HepG2 (cell line): ENCODE results near the gene KCNMA1. TPM values are rescaled to one million over a fixed set of nuclear protein-coding genes. Genes with fewer than 3 reads are reported as not detected.

Experiments
- ATAC-seq: fragments of 200-7000 bp; cut with Tn5 transposase; 3 replicates; pipeline ENCODE4 v1.9.1; 2020; ENCODE audit warnings: mild to moderate bottlenecking, moderate library complexity
- BruUV-seq: library from RNA; stranded (reverse); fragments of 400-500 nt; replicated peaks from 2 replicates; lab custom pipeline; 2021; lab: Mats Ljungman, UMichigan
- CTCF ChIA-PET: fragments of 300-600 bp; formaldehyde crosslinking; extraction: SDS; loops from one replicate; lab custom pipeline; 2021; ENCODE audit warnings: low total read pairs, inconsistent platforms, low intra/inter-chr PET ratio; lab: Yijun Ruan, JAX
- POLR2A ChIA-PET: fragments of 350-600 bp; sonication (Branson Sonifier 250); formaldehyde crosslinking; loops from one replicate; lab custom pipeline; 2020; ENCODE audit warnings: antibody characterized with exemption, inconsistent platforms; lab: Yijun Ruan, JAX
- DNase-seq: peaks from one replicate; pipeline ENCODE4 v3.0.0-alpha.2; 2015; ENCODE audit warnings: low spot score
- FAIRE-seq: peaks from 3 replicates; lab custom pipeline; 2011; peaks lifted over from hg19 to GRCh38; lab: Jason Lieb, UNC
- H2AFZ ChIP-seq: one replicate; pipeline ENCODE4 v1.6.1; 2011; ENCODE audit warnings: low read length, inconsistent platforms
- H3K27ac ChIP-seq: fragments of 300-600 bp; 3 replicates; pipeline ENCODE4 v1.8.0; 2011; ENCODE audit warnings: mixed run types, mild to moderate bottlenecking, mixed read lengths, low read length, inconsistent platforms; ENCODE audit not compliant: insufficient read depth; ENCODE audit errors: extremely low read length
- H3K27me3 ChIP-seq, 2 experiments: fragments of 200-600 bp in 1 of 2; 2 replicates in 1 of 2; 3 replicates in 1 of 2; pipeline versions ENCODE4 v1.6.0 to v1.8.0; 2011; ENCODE audit warnings: low read length in 2 of 2, mild to moderate bottlenecking in 2 of 2, moderate library complexity in 2 of 2, inconsistent platforms in 1 of 2; ENCODE audit not compliant: insufficient read depth in 2 of 2, control insufficient read depth in 1 of 2
- H3K36me3 ChIP-seq, 2 experiments: fragments of 200-600 bp in 1 of 2; replicated peaks in 1 of 2; 2 replicates in 1 of 2; 3 replicates in 1 of 2; pipeline versions ENCODE4 v1.5.1 to v1.8.0; 2011; ENCODE audit warnings: low read length in 2 of 2, inconsistent platforms in 1 of 2; ENCODE audit not compliant: insufficient read depth in 2 of 2, control insufficient read depth in 1 of 2
- H3K4me1 ChIP-seq: 2 replicates; pipeline ENCODE4 v1.5.1; 2012; ENCODE audit warnings: low read length, inconsistent platforms; ENCODE audit not compliant: insufficient read depth
- H3K4me2 ChIP-seq: 2 replicates; pipeline ENCODE4 v1.6.0; 2011; ENCODE audit warnings: low read depth, low read length, inconsistent platforms
- H3K4me3 ChIP-seq, 3 experiments: fragments of 200-600 bp in 1 of 3; sonication (generic), shearing (Covaris generic) in 1 of 3; replicated peaks in 1 of 3; 2 replicates each; pipeline ENCODE4 v1.5.1; 2011 to 2016; ENCODE audit warnings: low read length in 3 of 3, inconsistent platforms in 2 of 3, low read depth in 2 of 3, mild to moderate bottlenecking in 2 of 3, control low read depth in 1 of 3, mixed read lengths in 1 of 3; ENCODE audit not compliant: insufficient read depth in 1 of 3
- H3K79me2 ChIP-seq: one replicate; pipeline ENCODE4 v1.6.1; 2011; ENCODE audit warnings: low read length, inconsistent platforms; ENCODE audit not compliant: insufficient read depth
- H3K9ac ChIP-seq: 2 replicates; pipeline ENCODE4 v1.6.0; 2011; ENCODE audit warnings: mild to moderate bottlenecking, low read depth, low read length, inconsistent platforms; ENCODE audit not compliant: insufficient read depth
- H3K9me3 ChIP-seq: 2 replicates; pipeline ENCODE4 v1.5.1; 2012; ENCODE audit warnings: mild to moderate bottlenecking, low read length
- H4K20me1 ChIP-seq: 2 replicates; pipeline ENCODE4 v1.6.0; 2011; ENCODE audit warnings: inconsistent platforms, mild to moderate bottlenecking, low read length, moderate library complexity; ENCODE audit not compliant: insufficient read depth
- CCDC6 ChIP-seq: sonication (generic); formaldehyde crosslinking; IDR thresholded peaks from 2 replicates; pipeline ENCODE4 v1.8.1; 2022; ENCODE audit warnings: mild to moderate bottlenecking, missing genetic modification reagents, moderate library complexity
- HBP1 ChIP-seq: IDR thresholded peaks from 2 replicates; pipeline ENCODE4 v1.6.1; 2016; ENCODE audit warnings: low read depth, control low read depth
- HNRNPLL ChIP-seq: fragments of 200-400 bp; formaldehyde crosslinking; IDR thresholded peaks from 2 replicates; pipeline ENCODE4 v1.6.1; 2017; ENCODE audit warnings: mild to moderate bottlenecking, low read depth, low read length; ENCODE audit not compliant: poor library complexity, severe bottlenecking
- KLF13 ChIP-seq: sonication (generic); formaldehyde crosslinking; IDR thresholded peaks from 2 replicates; pipeline ENCODE4 v1.4.0; 2020; ENCODE audit warnings: mild to moderate bottlenecking, missing genetic modification reagents
- SP1 ChIP-seq, 2 experiments: fragments of 450-650 bp in 1 of 2; sonication (generic) in 1 of 2; formaldehyde crosslinking in 1 of 2; IDR thresholded peaks; 2 replicates each; pipeline versions ENCODE4 v1.4.0 to v1.6.1; 2016 to 2020; ENCODE audit warnings: missing genetic modification reagents in 1 of 2
- TBX2 ChIP-seq: sonication (generic); formaldehyde crosslinking; IDR thresholded peaks from 2 replicates; pipeline ENCODE4 v1.5.0; 2020; ENCODE audit warnings: missing genetic modification reagents, mild to moderate bottlenecking, borderline replicate concordance
- TEAD2 ChIP-seq: sonication (generic); formaldehyde crosslinking; IDR thresholded peaks from 2 replicates; pipeline ENCODE4 v1.9.0; 2021; ENCODE audit warnings: missing genetic modification reagents
- ZNF317 ChIP-seq: sonication (generic); formaldehyde crosslinking; IDR thresholded peaks from 2 replicates; pipeline ENCODE4 v1.5.0; 2020; ENCODE audit warnings: mild to moderate bottlenecking, missing genetic modification reagents
- ZNF563 ChIP-seq: sonication (generic); formaldehyde crosslinking; IDR thresholded peaks from 2 replicates; pipeline ENCODE4 v1.8.0; 2022; ENCODE audit warnings: mild to moderate bottlenecking, moderate library complexity, missing genetic modification reagents
- ZSCAN5A ChIP-seq: sonication (generic); formaldehyde crosslinking; IDR thresholded peaks from 2 replicates; pipeline ENCODE4 v1.8.0; 2022; ENCODE audit warnings: mild to moderate bottlenecking, missing genetic modification reagents, borderline replicate concordance
- WGBS: methylation state at CpG from one replicate; pipeline ENCODE4 v1.1.6; 2017; ENCODE audit warnings: low lambda C conversion rate; 5-methylcytosine and 5-hydroxymethylcytosine counted together
- in situ Hi-C: cut with HindIII; loops from 2 replicates; pipeline ENCODE4 v1.10.0; 2017; ENCODE audit warnings: low pct_unique_long_range_greater_than_20kb; ENCODE audit not compliant: extremely low pct_ligation_motif_present
- intact Hi-C: fragments of 100-400 bp; cut with micrococcal nuclease; formaldehyde crosslinking; loops from one replicate; pipeline ENCODE4 v1.10.0; 2022; ENCODE audit not compliant: unreplicated experiment
- polyA plus RNA-seq, 8 experiments: library from polyadenylated mRNA; depleted of rRNA in 3 of 8; stranded (reverse) in 7 of 8; unstranded in 1 of 8; fragments of >200 nt; fragmentation: Illumina TruSeq in 4 of 8; extraction: Trizol in 4 of 8; gene quantifications; 2 replicates each; pipeline versions ENCODE4 v1.2.1 to v1.2.3, GENCODE V29; 2011 to 2016; ENCODE audit warnings: low read depth in 4 of 8, missing spikeins in 1 of 8, mixed read lengths in 1 of 8; ENCODE audit not compliant: insufficient read depth in 1 of 8
- total RNA-seq, 5 experiments: library from RNA; depleted of rRNA; stranded (reverse); fragments of >200 nt; fragmentation: Illumina TruSeq; extraction: Trizol; gene quantifications; 2 replicates each; pipeline ENCODE4 v1.2.3, GENCODE V29; 2016; ENCODE audit warnings: low read depth in 1 of 5

Gene KCNMA1
- total and polyA plus RNA-seq, 2 of the 13 experiments (the other 11 are each of a cell fraction or from before 2014, with no cell fraction given) = 0.02 TPM; not detected in 1

- Histone ChIP-seq H3K27ac (no peak overlapping the region), H3K36me3 (no peaks in the 10 kb centered on the region), H4K20me1 (no peaks in the 10 kb centered on the region), H3K9me3 (no peaks in the 10 kb centered on the region), H3K9ac (no peak overlapping the region), H3K4me1 (no peaks in the 10 kb centered on the region), H3K79me2 (no peaks in the 10 kb centered on the region), H2AFZ (no peak overlapping the region), H3K4me3 (no peak overlapping the region), H3K4me2 (no peak overlapping the region), H3K27me3 (peaks cover 0 to 8% of the 10 kb centered on the region in 2 experiments; a peak in 1 of 5 replicates)
- 69% methylated on average over 5 of the region's 5 CpGs for WGBS
- CTCF ChIA-PET = no interaction called here
- DNase-seq (no peak), ATAC-seq (no peak), FAIRE-seq (no peak)
- POLR2A ChIA-PET = no interaction called here
- in situ Hi-C loops (no loop called here), intact Hi-C loops (no loop called here)
- TF ChIP-seq ZSCAN5A (CRISPR knock-in tag) (no peak), HNRNPLL (no peak), ZNF317 (CRISPR knock-in tag) (no peak), HBP1 (CRISPR knock-in tag) (no peak), CCDC6 (CRISPR knock-in tag) (no peak), TBX2 (CRISPR knock-in tag) (no peak), KLF13 (no peak), TEAD2 (CRISPR knock-in tag) (no peak), SP1 (IDR thresholded peaks at IDR 0.05) (no peak), SP1 (CRISPR knock-in tag; IDR thresholded peaks at IDR 0.05) (no peak), ZNF563 (CRISPR knock-in tag) (no peak)
- BruUV-seq = no TSS peak
These were observed 26.4 kb downstream of the KCNMA1 start for GRCh38 chr10:77611221-77611620.
